HUES64 (cell line): Measurements from ENCODE around the gene ZNF226.
"Not testable (repeated sequence)": the region's sequence is repeated elsewhere in the genome, so short reads cannot be mapped to it uniquely, and the experiment has no call there.

Source experiments
- H3K27ac ChIP-seq: 2 replicates; pipeline ENCODE4 v1.7.0; 2013; ENCODE audit warnings: low read depth, low read length, inconsistent platforms
- H3K27me3 ChIP-seq: 2 replicates; pipeline ENCODE4 v1.6.1; 2013; ENCODE audit warnings: mild to moderate bottlenecking, low read length; ENCODE audit not compliant: insufficient read depth
- H3K36me3 ChIP-seq: 2 replicates; pipeline ENCODE4 v1.6.1; 2013; ENCODE audit warnings: mild to moderate bottlenecking, low read length; ENCODE audit not compliant: insufficient read depth
- H3K4me1 ChIP-seq: 2 replicates; pipeline ENCODE4 v1.6.1; 2013; ENCODE audit warnings: mild to moderate bottlenecking, low read length, moderate library complexity; ENCODE audit not compliant: insufficient read depth
- H3K4me3 ChIP-seq: 2 replicates; pipeline ENCODE4 v1.5.1; 2013; ENCODE audit warnings: mild to moderate bottlenecking, low read length, moderate library complexity
- H3K9ac ChIP-seq: 2 replicates; pipeline ENCODE4 v1.6.1; 2013; ENCODE audit warnings: mild to moderate bottlenecking, low read depth, low read length
- H3K9me3 ChIP-seq: 2 replicates; pipeline ENCODE4 v1.6.1; 2013; ENCODE audit warnings: low read depth, low read length; ENCODE audit not compliant: insufficient read depth
- WGBS: fragments of 150-250, 120-280 bp; methylation state at CpG from one replicate; pipeline ENCODE4 v1.1.7; 2013; ENCODE audit warnings: missing lambda C conversion rate; 5-methylcytosine and 5-hydroxymethylcytosine counted together

The ZNF226 gene

DNA sequence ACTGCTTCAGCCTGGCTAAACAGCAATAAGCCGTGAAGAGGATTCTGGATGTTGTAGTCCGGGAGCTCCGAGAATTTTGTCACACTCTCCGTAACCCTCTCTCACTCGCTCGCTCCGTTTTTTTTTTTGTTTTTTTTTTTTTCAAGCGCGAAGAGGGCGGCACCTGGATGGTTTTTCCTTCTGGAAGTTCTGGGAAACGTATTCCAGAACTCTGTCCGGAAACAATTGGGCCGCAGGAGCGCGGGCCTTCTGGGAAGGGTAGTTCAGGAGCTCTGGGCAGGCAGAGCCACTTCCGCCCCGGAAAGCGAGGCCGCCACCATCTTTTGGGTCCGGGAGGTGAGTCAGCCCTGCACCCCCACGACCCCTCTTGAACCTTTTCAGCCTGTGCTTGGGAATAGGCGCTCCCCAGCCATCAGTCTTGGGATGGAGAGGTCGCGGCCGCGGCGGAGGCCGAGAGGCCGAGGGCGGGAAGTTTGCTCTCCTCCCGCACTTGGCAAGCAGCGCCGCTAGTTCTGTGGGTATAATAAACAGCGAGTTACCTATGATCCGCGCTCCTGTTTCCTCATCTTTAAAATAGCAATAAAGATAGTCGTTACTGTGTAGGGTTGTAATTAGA lies 47.5 kb downstream of the ZNF226 start, which contains the start of gene ZNF227:
Gene ZNF227, plus strand, starts transcription at position 283 of the 616 bp plus-strand sequence. CDS start 5,261 bp downstream, outside the sequence.
- peaks cover 9% of the 10 kb centered on the region for H3K4me1 ChIP-seq
- under 1% methylated on average over 32 of the region's 37 CpGs for WGBS
- no peaks in the 10 kb centered on the region for H3K27me3 ChIP-seq
- no peaks in the 10 kb centered on the region for H3K9me3 ChIP-seq
- H3K4me3 ChIP-seq = peak within 1 kb of the TSS; percentile 94
- peak within 1 kb of the TSS; percentile 73; the same call in 1 of the 2 replicates for H3K27ac ChIP-seq
- H3K9ac ChIP-seq = peak within 1 kb of the TSS; percentile 85
- peaks cover 26% of the 10 kb centered on the region for H3K36me3 ChIP-seq

GRCh38 chr19:44212866-44213346 lies 48.0 kb downstream of the ZNF226 start:
- peak overlapping the region; percentile 85 for H3K9ac ChIP-seq

DNA sequence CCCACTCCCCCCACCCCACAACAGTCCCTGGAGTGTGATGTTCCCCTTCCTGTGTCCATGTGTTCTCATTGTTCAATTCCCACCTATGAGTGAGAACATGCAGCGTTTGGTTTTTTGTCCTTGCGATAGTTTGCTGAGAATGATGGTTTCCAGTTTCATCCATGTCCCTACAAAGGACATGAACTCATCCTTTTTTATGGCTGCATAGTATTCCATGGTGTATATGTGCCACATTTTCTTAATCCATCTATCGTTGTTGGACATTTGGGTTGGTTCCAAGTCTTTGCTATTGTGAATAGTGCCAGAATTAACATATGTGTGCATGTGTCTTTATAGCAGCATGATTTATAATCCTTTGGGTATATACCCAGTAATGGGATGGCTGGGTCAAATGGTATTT lies 55.0 kb downstream of the ZNF226 start:
- H3K27ac ChIP-seq, H3K9me3 ChIP-seq, H3K27me3 ChIP-seq, H3K4me1 ChIP-seq, H3K9ac ChIP-seq, H3K4me3 ChIP-seq: not testable (repeated sequence)
- 78% methylated on average over 1 of the region's 3 CpGs for WGBS
- peaks cover 43% of the 10 kb centered on the region for H3K36me3 ChIP-seq

More at GRCh38 chr19:44212866-44213346, 48.0 kb downstream of the ZNF226 start:
- Histone ChIP-seq H3K9me3 (no peaks in the 10 kb centered on the region), H3K27me3 (no peaks in the 10 kb centered on the region), H3K36me3 (peaks cover 31% of the 10 kb centered on the region), H3K4me3 (peak overlapping the region; percentile 94), H3K4me1 (peaks cover 8% of the 10 kb centered on the region), H3K27ac (peak overlapping the region; percentile 73; the same call in 1 of the 2 replicates)
- WGBS = under 1% methylated on average over 14 of the region's 15 CpGs

GRCh38 chr19:44220761-44221160 lies 55.9 kb downstream of the ZNF226 start:
- H3K9ac ChIP-seq, H3K9me3 ChIP-seq: not testable (repeated sequence)
- 99% methylated on average over 2 of the region's 6 CpGs for WGBS

DNA sequence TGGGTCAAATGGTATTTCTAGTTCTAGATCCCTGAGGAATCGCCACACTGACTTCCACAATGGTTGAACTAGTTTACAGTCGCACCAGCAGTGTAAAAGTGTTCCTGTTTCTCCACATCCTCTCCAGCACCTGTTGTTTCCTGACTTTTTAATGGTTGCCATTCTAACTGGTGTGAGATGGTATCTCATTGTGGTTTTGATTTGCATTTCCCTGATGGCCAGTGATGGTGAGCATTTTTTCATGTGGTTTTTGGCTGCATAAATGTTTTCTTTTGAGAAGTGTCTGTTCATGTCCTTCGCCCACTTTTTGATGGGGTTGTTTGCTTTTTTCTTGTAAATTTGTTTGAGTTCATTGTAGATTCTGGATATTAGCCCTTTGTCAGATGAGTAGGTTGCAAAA lies 56.4 kb downstream of the ZNF226 start:
- H3K4me3 ChIP-seq, H3K9me3 ChIP-seq, H3K27ac ChIP-seq, H3K4me1 ChIP-seq, H3K9ac ChIP-seq, H3K27me3 ChIP-seq: not testable (repeated sequence)
- peaks cover 32% of the 10 kb centered on the region for H3K36me3 ChIP-seq
- WGBS = no CpG with 5 or more reads among the region's 3 CpGs

More at GRCh38 chr19:44220761-44221160, 55.9 kb downstream of the ZNF226 start:
- peaks cover 37% of the 10 kb centered on the region for H3K36me3 ChIP-seq
- H3K4me1 ChIP-seq, H3K27ac ChIP-seq, H3K27me3 ChIP-seq, H3K4me3 ChIP-seq: not testable (repeated sequence)
